ENCODE measurements around the gene FOLH1. TPM values are rescaled to one million over a fixed set of nuclear protein-coding genes. Genes with fewer than 3 reads are reported as not detected.
A peak's percentile ranks its signal among the peaks of the same experiment; 100 is the strongest.
"Not testable (repeated sequence)": the region's sequence is repeated elsewhere in the genome, so short reads cannot be mapped to it uniquely, and the experiment has no call there.

FOLH1 gene
- total RNA-seq, 2 donors from 2014 or later = 0.69 TPM; not detected in 1

GRCh38 chr11:49175378-49175777 is 33.0 kb downstream of the FOLH1 start:
- H3K27ac ChIP-seq; H3K27me3 ChIP-seq; H3K4me1 ChIP-seq; H3K36me3 ChIP-seq; intact Hi-C loops (cut with DNase I); H3K9me3 ChIP-seq; DNase-seq; H3K4me3 ChIP-seq; H3K9ac ChIP-seq (ENCODE audit: low read depth in 2 of 2, low read length in 2 of 2): not testable (repeated sequence)

GRCh38 chr11:49174691-49175366 is 33.6 kb downstream of the FOLH1 start:
- not testable (repeated sequence) for H3K4me1 ChIP-seq, H3K27ac ChIP-seq

DNA sequence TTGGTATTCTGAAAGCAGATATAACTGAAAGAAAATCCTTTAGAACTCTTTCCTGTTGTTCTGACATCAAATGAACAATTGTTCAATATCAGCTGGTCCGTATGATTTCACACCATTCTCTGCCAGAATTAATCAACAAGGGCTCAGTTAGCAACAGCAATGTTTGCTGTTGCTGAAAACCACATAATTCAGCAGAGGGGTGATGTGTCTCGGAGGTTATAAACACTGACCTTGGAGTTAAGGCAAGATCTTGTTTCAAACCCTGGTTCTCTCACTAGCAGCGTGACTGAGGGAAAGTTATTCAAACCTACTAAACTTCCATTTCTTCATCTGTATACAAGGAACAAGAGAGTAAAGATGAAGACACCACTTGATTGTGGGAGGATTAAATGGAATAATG is 36.8 kb downstream of the FOLH1 start:
- H3K27me3 ChIP-seq; intact Hi-C loops (cut with DNase I); H3K4me1 ChIP-seq; H3K9me3 ChIP-seq; DNase-seq; H3K4me3 ChIP-seq; H3K27ac ChIP-seq; H3K36me3 ChIP-seq; H3K9ac ChIP-seq (ENCODE audit: low read depth in 2 of 2, low read length in 2 of 2): not testable (repeated sequence)

More at GRCh38 chr11:49174691-49175366, 33.6 kb downstream of the FOLH1 start:
- H3K27me3 ChIP-seq; H3K9ac ChIP-seq (ENCODE audit: low read depth in 2 of 2, low read length in 2 of 2); H3K9me3 ChIP-seq; H3K4me3 ChIP-seq; H3K36me3 ChIP-seq; DNase-seq; intact Hi-C loops (cut with DNase I): not testable (repeated sequence)

GRCh38 chr11:49169579-49169978 is 38.8 kb downstream of the FOLH1 start:
- H3K27me3 ChIP-seq; H3K27ac ChIP-seq; DNase-seq; H3K4me3 ChIP-seq; H3K4me1 ChIP-seq; H3K36me3 ChIP-seq; H3K9ac ChIP-seq (ENCODE audit: low read depth in 2 of 2, low read length in 2 of 2); intact Hi-C loops (cut with DNase I); H3K9me3 ChIP-seq: not testable (repeated sequence)
- TF ChIP-seq CTCF (IDR thresholded peaks at IDR 0.05) = peak; percentile 15

GRCh38 chr11:49168992-49169391 is 39.4 kb downstream of the FOLH1 start:
- H3K9ac ChIP-seq (ENCODE audit: low read depth in 2 of 2, low read length in 2 of 2); H3K27ac ChIP-seq; H3K4me1 ChIP-seq; intact Hi-C loops (cut with DNase I); H3K36me3 ChIP-seq; H3K4me3 ChIP-seq; H3K27me3 ChIP-seq; H3K9me3 ChIP-seq; DNase-seq: not testable (repeated sequence)

- H3K27ac ChIP-seq = no peak overlapping the region
- H3K27me3 ChIP-seq = no peaks in the 10 kb centered on the region
- no peak for TF ChIP-seq CTCF (IDR thresholded peaks at IDR 0.05)
- intact Hi-C loops (cut with DNase I) = no loop called here
- no peaks in the 10 kb centered on the region for H3K36me3 ChIP-seq
- DNase-seq = no peak
- H3K4me3 ChIP-seq = no peak overlapping the region
- no peaks in the 10 kb centered on the region for H3K9me3 ChIP-seq
- no peaks in the 10 kb centered on the region for H3K4me1 ChIP-seq
- no peak overlapping the region for H3K9ac ChIP-seq (ENCODE audit: low read depth in 2 of 2, low read length in 2 of 2)
Observed at GRCh38 chr11:49151211-49151610, 57.2 kb downstream of the FOLH1 start.

DNA sequence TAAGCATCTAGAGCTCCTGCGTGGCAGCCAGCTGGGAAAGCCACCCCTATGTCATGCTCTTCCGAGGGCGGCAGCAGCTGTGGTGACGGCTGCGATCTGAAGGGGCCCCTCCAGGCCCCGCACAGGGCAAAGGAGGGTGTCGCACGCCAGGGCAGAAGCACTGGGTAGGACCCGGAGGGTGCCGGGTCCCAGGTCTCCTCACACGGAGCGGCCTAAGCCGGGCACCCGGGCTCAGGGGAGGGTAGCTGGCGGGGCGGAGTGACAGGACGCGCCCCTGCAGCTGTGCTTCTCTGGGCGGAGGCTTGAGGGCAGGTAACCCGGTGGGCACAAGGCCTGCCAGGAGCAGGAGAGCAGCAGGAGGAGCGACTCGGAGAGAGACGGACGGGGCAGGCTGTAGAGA is 106.0 kb downstream of the FOLH1 start:
- H3K4me3 ChIP-seq; intact Hi-C loops (cut with DNase I); H3K27ac ChIP-seq; H3K9me3 ChIP-seq; H3K4me1 ChIP-seq; H3K36me3 ChIP-seq; H3K27me3 ChIP-seq; H3K9ac ChIP-seq (ENCODE audit: low read depth in 2 of 2, low read length in 2 of 2); DNase-seq: not testable (repeated sequence)

Other genes starting within 250 kb of the FOLH1 start
- not detected for gene TRIM51G, start 224.7 kb downstream of the FOLH1 start, total RNA-seq
- gene TRIM49B, start 179.8 kb downstream of the FOLH1 start, total RNA-seq = not detected
- not detected for gene TRIM64C, start 149.5 kb downstream of the FOLH1 start, total RNA-seq